HG03108 (cell line): Measurements from ENCODE around the gene RANGRF.
A peak's percentile ranks its signal among the peaks of the same experiment; 100 is the strongest.
"Not testable (repeated sequence)": the region's sequence is repeated elsewhere in the genome, so short reads cannot be mapped to it uniquely, and the experiment has no call there.

ENCODE experiments used
- ATAC-seq: cut with Tn5 transposase; IDR thresholded peaks from one replicate; pipeline ENCODE4 v1.9.1; 2021; ENCODE audit warnings: moderate library complexity; ENCODE audit not compliant: unreplicated experiment

Gene RANGRF

DNA sequence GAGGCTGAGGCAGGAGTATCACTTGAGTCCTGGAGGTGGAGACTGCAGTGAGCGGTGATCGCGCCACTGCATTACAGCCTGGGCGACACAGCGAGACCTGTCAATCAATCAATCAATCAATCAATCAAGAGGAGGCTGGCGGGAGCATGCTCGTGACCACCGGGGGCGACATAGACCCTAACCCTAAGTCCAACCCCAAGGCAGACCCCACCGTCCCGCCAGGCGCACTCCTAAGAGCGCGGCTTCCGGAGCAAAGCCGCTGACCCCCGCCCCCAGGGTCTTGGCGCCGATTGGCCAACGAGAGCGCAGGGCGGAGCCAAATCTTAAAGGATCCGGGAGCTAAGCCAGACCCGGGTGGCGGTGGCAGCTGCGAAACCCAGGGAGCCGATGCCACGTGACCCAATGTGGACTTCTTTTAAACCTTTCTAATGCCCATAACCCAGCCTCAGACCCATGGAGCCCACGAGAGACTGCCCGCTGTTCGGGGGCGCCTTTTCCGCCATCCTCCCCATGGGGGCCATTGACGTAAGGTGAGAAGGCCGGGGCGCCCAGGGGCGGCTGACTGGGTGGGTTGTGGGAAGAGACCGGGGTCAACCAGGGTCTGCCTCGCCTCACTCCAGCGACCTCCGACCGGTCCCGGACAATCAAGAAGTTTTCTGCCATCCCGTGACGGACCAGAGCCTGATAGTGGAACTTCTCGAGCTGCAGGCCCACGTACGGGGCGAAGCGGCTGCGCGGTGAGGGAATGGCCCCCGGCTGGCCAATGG, at the start of gene RANGRF:
RANGRF (plus strand) TSS at position 335 of the 767 bp plus-strand sequence; CDS start at position 454, 119 bp downstream.
- ATAC-seq = peak; percentile 76

- ATAC-seq = no peak
These were observed 44.6 kb upstream of the RANGRF start for GRCh38 chr17:8243827-8244226.

DNA sequence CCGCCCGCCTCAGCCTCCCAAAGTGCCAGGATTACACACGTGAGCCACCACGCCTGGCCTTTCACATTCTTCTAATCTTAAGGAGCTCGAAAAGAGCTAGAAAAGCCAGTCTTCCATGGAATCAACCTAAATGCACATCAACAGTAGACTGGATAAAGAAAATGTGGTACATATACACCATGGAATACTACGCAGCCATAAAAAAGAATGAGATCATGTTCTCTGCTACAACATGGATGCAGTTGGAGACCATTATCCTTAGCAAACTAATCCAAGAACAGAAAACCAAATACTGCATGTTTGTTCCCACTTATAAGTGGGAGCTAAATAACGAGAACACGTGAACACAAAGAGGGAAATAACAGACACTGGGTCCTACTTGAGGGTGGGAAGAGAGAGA, 43.7 kb upstream of the RANGRF start:
- ATAC-seq = no peak

DNA sequence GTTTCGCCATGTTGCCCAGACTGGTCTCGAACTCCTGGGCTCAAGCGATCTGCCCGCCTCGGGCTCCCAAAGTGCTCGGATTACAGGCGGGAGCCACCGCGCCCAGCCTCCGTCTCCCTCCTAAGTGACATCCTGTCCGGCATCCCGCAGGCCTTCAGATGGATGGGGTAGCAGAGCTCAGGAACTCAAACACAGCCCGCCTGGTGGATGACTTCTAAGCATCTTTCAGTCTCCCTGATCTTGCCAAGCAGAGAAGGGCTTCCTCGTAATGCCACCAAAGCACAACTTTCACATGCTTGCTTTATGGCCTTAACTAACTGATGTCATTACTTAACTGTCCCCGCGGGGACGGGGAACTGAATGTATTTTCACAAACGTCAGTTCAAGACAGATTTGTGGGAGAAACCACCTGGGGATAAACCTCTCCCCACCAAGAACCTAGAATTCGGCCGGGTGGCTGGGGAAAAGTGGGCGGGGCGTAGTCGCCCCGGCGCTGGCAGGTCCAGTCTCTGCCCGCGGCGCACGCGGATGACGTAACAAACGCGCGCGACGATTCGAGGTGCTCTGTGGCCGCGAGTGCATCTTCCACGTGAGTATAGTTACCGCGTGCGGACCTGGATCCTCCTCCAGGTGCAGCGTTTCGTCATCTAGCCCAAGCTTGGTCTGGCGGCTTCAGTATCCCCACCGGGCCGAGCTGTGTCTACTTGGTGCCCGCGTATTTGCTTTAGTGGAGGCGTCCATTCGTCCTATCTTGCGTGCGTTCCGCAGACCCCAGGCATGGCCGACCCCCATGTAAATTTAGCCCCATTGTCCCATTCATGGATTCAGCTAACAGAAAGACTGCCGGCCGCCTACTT, 39.5 kb upstream of the RANGRF start, which contains the start of gene PFAS:
PFAS (plus strand) TSS at position 539 of the 857 bp plus-strand sequence. CDS start 4,649 bp downstream, outside the sequence.
- no peak for ATAC-seq

- ATAC-seq = no peak
These were observed 38.6 kb upstream of the RANGRF start for GRCh38 chr17:8249621-8250500.

DNA sequence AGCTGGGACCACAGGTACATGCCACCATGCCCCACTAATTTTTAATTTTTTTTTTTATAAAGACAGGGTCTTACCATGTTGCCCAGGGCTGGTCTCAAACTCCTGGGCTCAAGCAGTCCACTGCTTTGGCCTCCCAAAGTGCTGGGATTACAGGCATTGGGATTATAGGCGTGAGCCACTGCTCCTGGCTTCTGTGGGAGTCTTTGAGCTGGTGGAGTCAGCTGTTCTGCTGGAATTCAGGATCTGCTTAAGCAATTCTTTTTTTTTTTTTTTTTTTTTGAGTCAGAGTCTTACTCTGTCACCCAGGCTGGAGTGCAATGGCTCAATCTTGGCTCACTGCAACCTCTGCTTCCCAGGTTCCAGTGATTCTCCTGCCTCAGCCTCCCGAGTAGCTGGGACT, 37.1 kb upstream of the RANGRF start:
- not testable (repeated sequence) for ATAC-seq

DNA sequence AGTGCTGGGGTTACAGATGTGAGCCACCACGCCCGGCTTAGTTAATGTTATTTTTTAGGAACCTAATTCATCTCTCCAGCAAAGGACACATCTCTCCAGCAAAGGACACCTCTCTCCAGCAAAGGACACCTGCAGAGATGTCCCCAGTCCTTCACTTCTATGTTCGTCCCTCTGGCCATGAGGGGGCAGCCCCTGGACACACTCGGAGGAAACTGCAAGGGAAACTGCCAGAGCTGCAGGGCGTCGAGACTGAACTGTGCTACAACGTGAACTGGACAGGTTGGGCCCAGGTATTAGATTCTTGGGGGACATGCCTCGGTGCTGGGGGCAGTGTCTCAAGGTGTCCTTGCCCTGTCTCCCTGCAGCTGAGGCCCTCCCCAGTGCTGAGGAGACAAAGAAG, 34.7 kb upstream of the RANGRF start:
- no peak for ATAC-seq

DNA sequence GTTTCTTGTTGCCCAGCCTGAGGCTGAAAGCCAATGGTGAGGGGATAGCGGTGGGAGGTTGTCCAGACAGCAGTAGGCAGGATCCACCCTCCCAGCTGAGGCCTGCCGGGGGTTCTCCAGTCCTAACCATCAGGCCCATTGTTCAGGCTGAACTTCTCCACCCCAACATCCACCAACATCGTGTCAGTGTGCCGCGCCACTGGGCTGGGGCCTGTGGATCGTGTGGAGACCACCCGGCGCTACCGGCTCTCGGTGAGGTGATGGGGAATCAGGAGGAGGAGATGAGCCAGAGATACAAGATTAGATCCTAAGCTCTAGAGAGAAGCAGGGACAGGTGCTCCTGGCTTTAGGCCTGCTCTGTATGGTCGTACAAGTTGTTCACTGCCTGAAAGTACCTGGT, 33.6 kb upstream of the RANGRF start:
- no peak for ATAC-seq

- no peak for ATAC-seq
These were observed 33.0 kb upstream of the RANGRF start for GRCh38 chr17:8255499-8255898.

DNA sequence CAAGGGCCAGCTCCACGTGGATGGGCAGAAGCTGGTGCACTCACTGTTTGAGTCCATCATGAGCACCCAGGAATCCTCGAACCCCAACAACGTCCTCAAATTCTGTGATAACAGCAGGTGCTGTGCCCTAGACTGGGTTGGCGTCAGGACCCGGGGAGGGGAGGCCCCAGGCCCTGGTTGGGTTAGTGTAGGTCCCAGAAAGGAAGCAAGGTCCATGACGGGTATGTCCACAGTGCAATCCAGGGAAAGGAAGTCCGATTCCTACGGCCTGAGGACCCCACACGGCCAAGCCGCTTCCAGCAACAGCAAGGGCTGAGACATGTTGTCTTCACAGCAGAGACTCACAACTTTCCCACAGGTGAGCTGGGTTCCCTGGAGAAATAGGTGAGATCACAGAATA, 32.2 kb upstream of the RANGRF start:
- no peak for ATAC-seq

DNA sequence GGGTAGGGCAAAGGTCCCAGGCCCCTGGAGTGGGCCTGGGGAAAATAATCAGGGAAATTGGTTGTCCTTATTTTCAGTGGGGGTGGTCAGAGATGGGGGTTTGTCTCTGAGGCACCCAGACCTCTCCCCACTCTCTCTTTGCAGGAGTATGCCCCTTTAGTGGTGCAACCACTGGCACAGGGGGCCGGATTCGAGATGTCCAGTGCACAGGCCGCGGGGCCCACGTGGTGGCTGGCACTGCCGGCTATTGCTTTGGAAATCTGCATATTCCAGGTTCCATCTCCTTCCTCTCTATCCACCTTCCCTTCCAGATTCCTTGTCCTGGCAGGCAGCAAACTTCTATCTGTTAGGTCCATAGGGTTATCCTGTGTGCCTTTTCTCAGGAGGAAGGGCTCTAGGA, 31.8 kb upstream of the RANGRF start:
- no peak for ATAC-seq

GRCh38 chr17:8257801-8258200, 30.7 kb upstream of the RANGRF start:
- ATAC-seq = no peak

GRCh38 chr17:8264320-8264719, 24.1 kb upstream of the RANGRF start:
- no peak for ATAC-seq

- no peak for ATAC-seq
These were observed 23.5 kb upstream of the RANGRF start for GRCh38 chr17:8264836-8265542.

DNA sequence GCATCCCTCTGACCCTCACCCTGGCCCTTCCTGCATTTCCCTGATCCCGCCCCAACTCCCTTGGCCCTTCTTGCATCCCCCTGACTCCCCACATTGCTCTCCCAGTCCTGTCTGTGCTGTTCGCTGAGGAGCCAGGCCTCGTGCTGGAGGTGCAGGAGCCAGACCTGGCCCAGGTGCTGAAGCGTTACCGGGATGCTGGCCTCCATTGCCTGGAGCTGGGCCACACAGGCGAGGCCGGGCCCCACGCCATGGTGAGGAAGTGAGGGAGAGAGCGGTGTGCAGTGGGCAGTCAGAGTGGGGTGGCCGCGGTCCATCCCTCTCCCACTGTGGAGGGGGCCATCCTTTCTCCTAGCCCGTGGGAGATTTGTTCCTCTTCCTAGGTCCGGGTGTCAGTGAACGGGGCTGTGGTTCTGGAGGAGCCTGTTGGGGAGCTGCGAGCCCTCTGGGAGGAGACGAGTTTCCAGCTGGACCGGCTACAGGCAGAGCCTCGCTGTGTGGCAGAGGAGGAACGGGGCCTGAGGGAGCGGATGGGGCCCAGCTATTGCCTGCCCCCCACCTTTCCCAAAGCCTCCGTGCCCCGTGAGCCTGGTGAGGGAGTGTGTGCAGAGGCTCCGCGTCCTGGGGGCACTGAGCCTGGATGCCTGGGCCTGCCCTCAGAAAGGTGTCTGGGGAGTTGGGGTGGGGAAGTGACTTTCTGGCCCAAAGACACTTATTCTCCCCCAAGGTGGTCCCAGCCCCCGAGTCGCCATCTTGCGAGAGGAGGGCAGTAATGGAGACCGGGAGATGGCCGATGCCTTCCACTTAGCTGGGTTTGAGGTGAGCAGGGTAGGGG, 21.6 kb upstream of the RANGRF start:
- ATAC-seq = no peak

DNA sequence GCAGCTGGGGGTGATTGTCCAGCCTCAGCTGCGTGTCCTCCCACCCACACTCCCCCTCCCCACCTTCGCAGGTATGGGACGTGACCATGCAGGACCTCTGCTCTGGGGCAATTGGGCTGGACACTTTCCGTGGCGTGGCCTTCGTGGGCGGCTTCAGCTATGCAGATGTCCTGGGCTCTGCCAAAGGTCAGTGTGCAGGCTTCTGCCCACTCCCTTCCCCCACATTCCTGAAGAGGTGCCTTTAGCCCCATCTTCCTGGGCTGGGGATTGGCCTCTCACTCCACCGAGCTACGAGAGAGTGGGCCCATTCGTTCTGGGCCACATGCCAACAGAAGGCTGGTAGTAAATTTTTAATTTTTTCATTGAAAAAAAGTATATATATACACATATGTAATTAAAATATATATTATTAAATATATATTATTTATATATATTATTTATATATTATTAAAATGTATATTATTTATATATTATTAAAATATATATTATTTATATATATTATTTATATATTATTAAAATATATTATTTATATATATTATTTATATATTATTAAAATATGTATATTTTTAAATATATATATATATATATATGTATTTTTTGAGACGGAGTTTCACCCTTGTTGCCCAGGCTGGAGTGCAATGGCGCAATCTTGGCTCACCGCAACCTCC, 20.9 kb upstream of the RANGRF start:
- ATAC-seq = no peak

- no peak for ATAC-seq
These were observed 19.7 kb upstream of the RANGRF start for GRCh38 chr17:8268550-8269298.

GRCh38 chr17:8272421-8272820, 16.0 kb upstream of the RANGRF start:
- ATAC-seq = no peak
